ENCODE data around the gene ACOT11. TPM values are rescaled to one million over a fixed set of nuclear protein-coding genes. Genes with fewer than 3 reads are reported as not detected.
A peak's percentile ranks its signal among the peaks of the same experiment; 100 is the strongest.

Gene ACOT11
- total and polyA plus RNA-seq, 2 of the 13 experiments (the other 11 are each of a cell fraction or from before 2014, with no cell fraction given): 2.6 to 3.3 TPM

DNA sequence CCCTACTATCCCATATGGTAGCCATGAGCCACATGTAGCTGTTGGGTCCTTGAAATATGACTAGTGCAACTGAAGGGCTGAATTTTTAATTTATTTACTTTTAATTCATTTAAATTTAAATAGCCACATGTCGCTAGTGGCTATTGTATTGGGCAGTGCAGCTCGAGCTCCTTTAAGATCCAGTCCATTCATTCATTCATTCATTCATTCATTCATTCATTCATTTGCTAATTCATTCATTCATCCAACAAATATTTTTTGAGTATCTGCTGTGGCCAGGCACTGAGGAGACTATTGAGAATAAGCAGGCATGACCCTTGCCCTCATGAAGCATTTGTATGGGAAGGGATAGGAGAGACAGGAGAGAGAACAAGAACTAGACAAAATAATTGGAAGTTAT is 29.5 kb upstream of the ACOT11 start:
- no peaks in the 10 kb centered on the region for H4K20me1 ChIP-seq (ENCODE audit: insufficient read depth, low read length)
- no TSS peak for BruUV-seq (replicated peaks)
- H2AFZ ChIP-seq (ENCODE audit: low read length): no peak overlapping the region
- 48% methylated on average over 2 of the region's 2 CpGs for WGBS (ENCODE audit: low lambda C conversion rate)
- no peak overlapping the region for H3K4me3 ChIP-seq (replicated peaks in 1 of 3; ENCODE audit: insufficient read depth in 1 of 3, low read depth in 2 of 3, low read length in 3 of 3)
- H3K27me3 ChIP-seq (ENCODE audit: control insufficient read depth in 1 of 2, insufficient read depth in 2 of 2, low read length in 2 of 2): no peaks in the 10 kb centered on the region
- CTCF ChIA-PET (ENCODE audit: low intra/inter-chr PET ratio, low total read pairs): no interaction called here
- H3K4me2 ChIP-seq (ENCODE audit: low read depth, low read length): no peak overlapping the region
- POLR2A ChIA-PET: no interaction called here
- intact Hi-C loops (cut with micrococcal nuclease; ENCODE audit: unreplicated experiment): no loop called here
- 0 out of 2 replicates have a peak, but pooled peaks have one; percentile 22 for TF ChIP-seq ZNF24 (IDR thresholded peaks at IDR 0.05)
- TF ChIP-seq ZNF850 (CRISPR knock-in tag; conservative IDR thresholded peaks at IDR 0.05): no peak
- ATAC-seq (no peak), DNase-seq (ENCODE audit: low spot score) (no peak), FAIRE-seq (no peak)
- no peak overlapping the region for H3K27ac ChIP-seq (ENCODE audit: extremely low read length, insufficient read depth, low read length)
- no peaks in the 10 kb centered on the region for H3K9me3 ChIP-seq (ENCODE audit: low read length)
- no peaks in the 10 kb centered on the region for H3K36me3 ChIP-seq (replicated peaks in 1 of 2; ENCODE audit: control insufficient read depth in 1 of 2, insufficient read depth in 2 of 2, low read length in 2 of 2)
- H3K9ac ChIP-seq (ENCODE audit: insufficient read depth, low read depth, low read length): no peak overlapping the region
- H3K79me2 ChIP-seq (ENCODE audit: insufficient read depth, low read length): no peaks in the 10 kb centered on the region
- 0 out of 2 replicates have a peak, but pooled peaks cover 7% of the 10 kb centered on the region for H3K4me1 ChIP-seq (ENCODE audit: insufficient read depth, low read length)
- in situ Hi-C loops (cut with HindIII; ENCODE audit: extremely low pct_ligation_motif_present, low pct_unique_long_range_greater_than_20kb): no loop called here

DNA sequence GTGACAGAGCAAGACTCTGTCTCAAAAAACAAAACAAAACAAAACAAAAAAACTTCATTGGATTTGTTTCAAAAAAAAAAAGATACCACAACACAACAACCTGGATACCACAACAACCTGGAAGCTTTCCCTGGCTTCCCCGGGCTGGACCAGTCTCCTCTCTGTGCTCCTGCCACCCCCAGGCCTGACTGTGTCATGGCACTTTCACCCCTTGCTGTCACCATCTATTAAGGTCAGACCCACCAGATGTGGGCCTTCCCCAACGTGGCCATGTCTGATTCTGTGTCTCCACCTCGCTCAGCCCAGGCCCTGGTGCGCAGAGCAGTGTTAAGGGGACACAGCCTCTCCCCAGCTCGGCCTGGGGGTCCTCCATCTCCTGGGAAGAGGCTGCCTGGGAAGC is 28.3 kb upstream of the ACOT11 start:
- CTCF ChIA-PET (ENCODE audit: low intra/inter-chr PET ratio, low total read pairs): no interaction called here
- in situ Hi-C loops (cut with HindIII; ENCODE audit: extremely low pct_ligation_motif_present, low pct_unique_long_range_greater_than_20kb) (no loop called here), intact Hi-C loops (cut with micrococcal nuclease; ENCODE audit: unreplicated experiment) (no loop called here)
- Histone ChIP-seq H3K27ac (ENCODE audit: extremely low read length, insufficient read depth, low read length) (no peak overlapping the region), H3K9me3 (ENCODE audit: low read length) (no peaks in the 10 kb centered on the region), H3K79me2 (ENCODE audit: insufficient read depth, low read length) (no peaks in the 10 kb centered on the region), H3K27me3 (ENCODE audit: control insufficient read depth in 1 of 2, insufficient read depth in 2 of 2, low read length in 2 of 2) (no peaks in the 10 kb centered on the region), H4K20me1 (ENCODE audit: insufficient read depth, low read length) (no peaks in the 10 kb centered on the region), H3K4me2 (ENCODE audit: low read depth, low read length) (no peak overlapping the region), H3K36me3 (replicated peaks in 1 of 2; ENCODE audit: control insufficient read depth in 1 of 2, insufficient read depth in 2 of 2, low read length in 2 of 2) (no peaks in the 10 kb centered on the region), H2AFZ (ENCODE audit: low read length) (no peak overlapping the region), H3K4me3 (replicated peaks in 1 of 3; ENCODE audit: insufficient read depth in 1 of 3, low read depth in 2 of 3, low read length in 3 of 3) (no peak overlapping the region), H3K9ac (ENCODE audit: insufficient read depth, low read depth, low read length) (no peak overlapping the region), H3K4me1 (ENCODE audit: insufficient read depth, low read length) (0 out of 2 replicates have a peak, but pooled peaks cover 7% of the 10 kb centered on the region)
- DNase-seq (ENCODE audit: low spot score): no peak
- 4% methylated on average over 5 of the region's 5 CpGs for WGBS (ENCODE audit: low lambda C conversion rate)
- peak; percentile 97 for ATAC-seq
- BruUV-seq (replicated peaks): no TSS peak
- FAIRE-seq: peak; percentile 4
- POLR2A ChIA-PET: no interaction called here
- TF ChIP-seq TAF1 (CRISPR knock-in tag; IDR thresholded peaks at IDR 0.05) (no peak), ZSCAN25 (CRISPR knock-in tag; IDR thresholded peaks at IDR 0.05) (no peak), HINFP (CRISPR knock-in tag; IDR thresholded peaks at IDR 0.05; ENCODE audit: low read depth) (no peak), ARNT2 (CRISPR knock-in tag; IDR thresholded peaks at IDR 0.05; ENCODE audit: low read depth) (no peak), TAF15 (IDR thresholded peaks at IDR 0.05; ENCODE audit: low read depth, low read length, poor library complexity, severe bottlenecking) (no peak), NAIF1 (CRISPR knock-in tag; IDR thresholded peaks at IDR 0.05; ENCODE audit: borderline replicate concordance) (no peak), STAG1 (CRISPR knock-in tag; IDR thresholded peaks at IDR 0.05) (peak; percentile 62), GATAD2A (CRISPR knock-in tag; IDR thresholded peaks at IDR 0.05) (no peak), ZFP36L2 (CRISPR knock-in tag; IDR thresholded peaks at IDR 0.05) (no peak), PBX3 (CRISPR knock-in tag; IDR thresholded peaks at IDR 0.05; ENCODE audit: borderline replicate concordance) (no peak), ATF7 (IDR thresholded peaks at IDR 0.05) (no peak), ATF7 (CRISPR knock-in tag; IDR thresholded peaks at IDR 0.05) (no peak)
- TF ChIP-seq, protein P1, sequence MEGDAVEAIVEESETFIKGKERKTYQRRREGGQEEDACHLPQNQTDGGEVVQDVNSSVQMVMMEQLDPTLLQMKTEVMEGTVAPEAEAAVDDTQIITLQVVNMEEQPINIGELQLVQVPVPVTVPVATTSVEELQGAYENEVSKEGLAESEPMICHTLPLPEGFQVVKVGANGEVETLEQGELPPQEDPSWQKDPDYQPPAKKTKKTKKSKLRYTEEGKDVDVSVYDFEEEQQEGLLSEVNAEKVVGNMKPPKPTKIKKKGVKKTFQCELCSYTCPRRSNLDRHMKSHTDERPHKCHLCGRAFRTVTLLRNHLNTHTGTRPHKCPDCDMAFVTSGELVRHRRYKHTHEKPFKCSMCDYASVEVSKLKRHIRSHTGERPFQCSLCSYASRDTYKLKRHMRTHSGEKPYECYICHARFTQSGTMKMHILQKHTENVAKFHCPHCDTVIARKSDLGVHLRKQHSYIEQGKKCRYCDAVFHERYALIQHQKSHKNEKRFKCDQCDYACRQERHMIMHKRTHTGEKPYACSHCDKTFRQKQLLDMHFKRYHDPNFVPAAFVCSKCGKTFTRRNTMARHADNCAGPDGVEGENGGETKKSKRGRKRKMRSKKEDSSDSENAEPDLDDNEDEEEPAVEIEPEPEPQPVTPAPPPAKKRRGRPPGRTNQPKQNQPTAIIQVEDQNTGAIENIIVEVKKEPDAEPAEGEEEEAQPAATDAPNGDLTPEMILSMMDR (CRISPR knock-in tag; IDR thresholded peaks at IDR 0.05): peak; percentile 58

All from HepG2 (cell line).